WTC11 (cell line): ENCODE results near the gene FXYD5. TPM values are rescaled to one million over a fixed set of nuclear protein-coding genes. Genes with fewer than 3 reads are reported as not detected.

ENCODE experiments used
- ATAC-seq: fragments of 200-7000 bp; cut with Tn5 transposase; 2 replicates; pipeline ENCODE4 v1.10.0; 2021; ENCODE audit warnings: mild to moderate bottlenecking, moderate library complexity
- CTCF ChIA-PET: fragments of 300-600 bp; sonication (Branson Sonifier 250); formaldehyde crosslinking; loops from one replicate; lab custom pipeline; 2021; ENCODE audit warnings: antibody characterized with exemption; lab: Charles Lee
- POLR2A ChIA-PET: fragments of 350-600 bp; sonication (Branson Sonifier 250); formaldehyde crosslinking; loops from one replicate; lab custom pipeline; 2021; ENCODE audit warnings: antibody characterized with exemption; lab: Charles Lee
- DNase-seq: peaks from one replicate; pipeline ENCODE4 v3.0.0; 2021; ENCODE audit warnings: low spot score
- H3K27ac Mint-ChIP-seq: 2 replicates; pipeline ENCODE4 v1.8.0; 2021; ENCODE audit warnings: mixed read lengths
- H3K27me3 Mint-ChIP-seq: 2 replicates; pipeline ENCODE4 v1.8.0; 2021; ENCODE audit warnings: low read depth, mild to moderate bottlenecking, moderate library complexity, mixed read lengths
- H3K36me3 Mint-ChIP-seq: 2 replicates; pipeline ENCODE4 v1.8.0; 2021; ENCODE audit warnings: mixed read lengths
- H3K4me1 Mint-ChIP-seq: 2 replicates; pipeline ENCODE4 v1.8.0; 2022; ENCODE audit warnings: mixed read lengths
- H3K4me3 Mint-ChIP-seq: 2 replicates; pipeline ENCODE4 v1.8.0; 2021; ENCODE audit warnings: mild to moderate bottlenecking, moderate library complexity, mixed read lengths
- H3K9me3 Mint-ChIP-seq: 2 replicates; pipeline ENCODE4 v1.8.0; 2021; ENCODE audit warnings: mixed read lengths
- AFF4 ChIP-seq: sonication (generic); formaldehyde crosslinking; IDR thresholded peaks from 2 replicates; pipeline ENCODE4 v1.8.1; 2023; ENCODE audit warnings: mild to moderate bottlenecking, missing genetic modification reagents, borderline replicate concordance
- ARID4B ChIP-seq: sonication (generic); formaldehyde crosslinking; IDR thresholded peaks from 2 replicates; pipeline ENCODE4 v1.8.0; 2023; ENCODE audit warnings: missing genetic modification reagents, mild to moderate bottlenecking, borderline replicate concordance
- ATF3 ChIP-seq: sonication (generic); formaldehyde crosslinking; conservative IDR thresholded peaks from 2 replicates; pipeline ENCODE4 v1.8.1; 2022; ENCODE audit warnings: mild to moderate bottlenecking, missing genetic modification reagents
- CREM ChIP-seq: sonication (generic); formaldehyde crosslinking; IDR thresholded peaks from 2 replicates; pipeline ENCODE4 v1.8.1; 2022; ENCODE audit warnings: mild to moderate bottlenecking, missing genetic modification reagents, moderate library complexity
- E2F5 ChIP-seq: sonication (generic); formaldehyde crosslinking; IDR thresholded peaks from 2 replicates; pipeline ENCODE4 v1.8.1; 2022; ENCODE audit warnings: mild to moderate bottlenecking, moderate library complexity, missing genetic modification reagents
- EMX1 ChIP-seq: fragments of 250-450 bp; sonication (Bioruptor Pico); IDR thresholded peaks from 2 replicates; pipeline ENCODE4 v1.8.0; 2021; ENCODE audit warnings: mild to moderate bottlenecking
- ETV6 ChIP-seq: sonication (generic); formaldehyde crosslinking; IDR thresholded peaks from 2 replicates; pipeline ENCODE4 v1.8.1; 2022; ENCODE audit warnings: mild to moderate bottlenecking, missing genetic modification reagents
- FOXJ3 ChIP-seq: sonication (generic); formaldehyde crosslinking; IDR thresholded peaks from 2 replicates; pipeline ENCODE4 v1.9.0; 2021; ENCODE audit warnings: missing genetic modification reagents, mild to moderate bottlenecking, borderline replicate concordance
- JUN ChIP-seq: sonication (generic); formaldehyde crosslinking; IDR thresholded peaks from 2 replicates; pipeline ENCODE4 v1.8.0; 2023; ENCODE audit warnings: mild to moderate bottlenecking, missing genetic modification reagents
- KAT7 ChIP-seq: sonication (generic); formaldehyde crosslinking; IDR thresholded peaks from 2 replicates; pipeline ENCODE4 v1.8.1; 2023; ENCODE audit warnings: missing genetic modification reagents, mild to moderate bottlenecking, borderline replicate concordance
- MXD4 ChIP-seq: fragments of 250-450 bp; sonication (Bioruptor Pico); IDR thresholded peaks from 2 replicates; pipeline ENCODE4 v1.8.0; 2021; ENCODE audit warnings: mild to moderate bottlenecking, moderate library complexity, borderline replicate concordance
- NR2C2 ChIP-seq: sonication (generic); formaldehyde crosslinking; IDR thresholded peaks from 2 replicates; pipeline ENCODE4 v1.8.0; 2022; ENCODE audit warnings: mild to moderate bottlenecking, missing genetic modification reagents
- NR3C1 ChIP-seq: sonication (generic); formaldehyde crosslinking; conservative IDR thresholded peaks from 2 replicates; pipeline ENCODE4 v1.8.1; 2023; ENCODE audit warnings: low read depth, mild to moderate bottlenecking, missing genetic modification reagents
- PREB ChIP-seq: sonication (generic); formaldehyde crosslinking; IDR thresholded peaks from 2 replicates; pipeline ENCODE4 v1.8.1; 2022; ENCODE audit warnings: mild to moderate bottlenecking, missing genetic modification reagents, moderate library complexity, borderline replicate concordance
- RORB ChIP-seq: fragments of 250-450 bp; sonication (Bioruptor Pico); IDR thresholded peaks from 2 replicates; pipeline ENCODE4 v1.9.0; 2021; ENCODE audit warnings: mild to moderate bottlenecking
- SOX15 ChIP-seq: fragments of 250-450 bp; sonication (Bioruptor Pico); IDR thresholded peaks from 2 replicates; pipeline ENCODE4 v1.9.0; 2021; ENCODE audit warnings: mild to moderate bottlenecking
- TEAD4 ChIP-seq: sonication (generic); formaldehyde crosslinking; IDR thresholded peaks from 2 replicates; pipeline ENCODE4 v1.8.0; 2022; ENCODE audit warnings: mild to moderate bottlenecking, missing genetic modification reagents
- TP53 ChIP-seq: sonication (generic); formaldehyde crosslinking; IDR thresholded peaks from 2 replicates; pipeline ENCODE4 v1.8.1; 2023; ENCODE audit warnings: mild to moderate bottlenecking, missing genetic modification reagents
- ZBTB21 ChIP-seq: sonication (generic); formaldehyde crosslinking; IDR thresholded peaks from 2 replicates; pipeline ENCODE4 v1.8.1; 2023; ENCODE audit warnings: mild to moderate bottlenecking, missing genetic modification reagents, borderline replicate concordance
- ZNF121 ChIP-seq: sonication (generic); formaldehyde crosslinking; IDR thresholded peaks from 2 replicates; pipeline ENCODE4 v1.8.0; 2023; ENCODE audit warnings: missing genetic modification reagents
- total RNA-seq: library from RNA; stranded (reverse); gene quantifications from 3 replicates; pipeline ENCODE4 v1.2.3, GENCODE V29; 2021
- TF ChIP-seq, protein P1 (sequence below): sonication (generic); formaldehyde crosslinking; IDR thresholded peaks from 2 replicates; pipeline ENCODE4 v1.8.0; 2022; ENCODE audit warnings: mild to moderate bottlenecking, missing genetic modification reagents

FXYD5 gene
- total RNA-seq, 1 experiment from 2014 or later = 114 TPM

GRCh38 chr19:35208121-35208520, 53.6 kb downstream of the FXYD5 start:
- ATAC-seq (no peak), DNase-seq (no peak)
- Mint-ChIP-seq H3K27ac (no peak overlapping the region), H3K4me1 (peaks cover 32% of the 10 kb centered on the region), H3K4me3 (no peak overlapping the region), H3K9me3 (peaks cover 10% of the 10 kb centered on the region), H3K27me3 (no peaks in the 10 kb centered on the region; the same call in 1 of the 2 replicates), H3K36me3 (0 out of 2 replicates have a peak, but pooled peaks cover 4% of the 10 kb centered on the region)
- ChIA-PET POLR2A (no interaction called here), CTCF (no interaction called here)
- TF ChIP-seq ATF3 (CRISPR knock-in tag) (no peak), E2F5 (no peak), NR2C2 (CRISPR knock-in tag) (no peak), KAT7 (CRISPR knock-in tag) (no peak), MXD4 (CRISPR knock-in tag) (no peak), SOX15 (CRISPR knock-in tag) (no peak)

GRCh38 chr19:35209646-35210045, 55.1 kb downstream of the FXYD5 start:
- ChIA-PET POLR2A (no interaction called here), CTCF (interaction anchor here (1.6 kb wide), 1 partner anchor 57 kb away, joined by 5 read pairs; no protein-coding TSS in a partner anchor)
- peaks cover 10% of the 10 kb centered on the region for H3K9me3 Mint-ChIP-seq
- H3K27ac Mint-ChIP-seq = no peak overlapping the region
- H3K4me3 Mint-ChIP-seq = no peak overlapping the region
- ATAC-seq (no peak), DNase-seq (no peak)
- no peaks in the 10 kb centered on the region; the same call in 1 of the 2 replicates for H3K27me3 Mint-ChIP-seq
- TF ChIP-seq TP53 (CRISPR knock-in tag) = no peak
- no peak for TF ChIP-seq E2F5
- TF ChIP-seq CREM (CRISPR knock-in tag) = no peak
- no peak for TF ChIP-seq FOXJ3 (CRISPR knock-in tag)
- TF ChIP-seq ETV6 (CRISPR knock-in tag) = no peak
- no peak for TF ChIP-seq MXD4 (CRISPR knock-in tag)
- no peak for TF ChIP-seq EMX1 (CRISPR knock-in tag)
- no peak for TF ChIP-seq PREB (CRISPR knock-in tag)
- TF ChIP-seq AFF4 (CRISPR knock-in tag) = no peak
- TF ChIP-seq, protein P1, sequence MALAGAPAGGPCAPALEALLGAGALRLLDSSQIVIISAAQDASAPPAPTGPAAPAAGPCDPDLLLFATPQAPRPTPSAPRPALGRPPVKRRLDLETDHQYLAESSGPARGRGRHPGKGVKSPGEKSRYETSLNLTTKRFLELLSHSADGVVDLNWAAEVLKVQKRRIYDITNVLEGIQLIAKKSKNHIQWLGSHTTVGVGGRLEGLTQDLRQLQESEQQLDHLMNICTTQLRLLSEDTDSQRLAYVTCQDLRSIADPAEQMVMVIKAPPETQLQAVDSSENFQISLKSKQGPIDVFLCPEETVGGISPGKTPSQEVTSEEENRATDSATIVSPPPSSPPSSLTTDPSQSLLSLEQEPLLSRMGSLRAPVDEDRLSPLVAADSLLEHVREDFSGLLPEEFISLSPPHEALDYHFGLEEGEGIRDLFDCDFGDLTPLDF = no peak
- TF ChIP-seq RORB (CRISPR knock-in tag) = no peak
- no peak for TF ChIP-seq TEAD4 (CRISPR knock-in tag)
- TF ChIP-seq ARID4B (CRISPR knock-in tag) = no peak
- TF ChIP-seq JUN (CRISPR knock-in tag) = no peak
- TF ChIP-seq NR2C2 (CRISPR knock-in tag) = no peak
- no peak for TF ChIP-seq ZBTB21 (CRISPR knock-in tag)
- no peak for TF ChIP-seq NR3C1 (CRISPR knock-in tag)
- TF ChIP-seq ZNF121 (CRISPR knock-in tag) = no peak
- peaks cover 17% of the 10 kb centered on the region for H3K4me1 Mint-ChIP-seq
- H3K36me3 Mint-ChIP-seq = 0 out of 2 replicates have a peak, but pooled peaks cover 4% of the 10 kb centered on the region
